Spleen (tissue), 7 donors: Measurements from ENCODE around the gene ISG20L2.

ENCODE experiments used
- POLR2A ChIP-seq, 3 donors: fragments of 450-650 bp; IDR thresholded peaks; one replicate each; pipeline ENCODE4 v1.5.1; 2017; ENCODE audit warnings: antibody characterized with exemption in 3 of 3, mild to moderate bottlenecking in 1 of 3
- POLR2AphosphoS5 ChIP-seq, 3 donors: sonication (generic); formaldehyde crosslinking; IDR thresholded peaks; one replicate each; pipeline ENCODE4 v1.5.1; 2017; ENCODE audit warnings: antibody characterized with exemption in 3 of 3
- TF ChIP-seq, protein P1 (sequence below), 11 experiments: fragments of 200-600 bp in 7 of 11; fragments of 450-650 bp in 4 of 11; sonication (generic) in 4 of 11; IDR thresholded peaks in 8 of 11; conservative IDR thresholded peaks in 3 of 11; 1 replicate in 7 of 11; 2 replicates in 4 of 11; pipeline versions ENCODE4 v1.4.0 to v1.8.0; 2016 to 2021; ENCODE audit warnings: antibody characterized with exemption in 11 of 11, inconsistent platforms in 4 of 11, mild to moderate bottlenecking in 1 of 11
- donor health status: DM: no; HTN: no; CAD: no; lungs with moderate emphysema.
- donor health status: DM: no; HTN: no; CAD: no.
- donor health status: DM: no; HTN: no; CAD: no.

- TF ChIP-seq, protein P1, sequence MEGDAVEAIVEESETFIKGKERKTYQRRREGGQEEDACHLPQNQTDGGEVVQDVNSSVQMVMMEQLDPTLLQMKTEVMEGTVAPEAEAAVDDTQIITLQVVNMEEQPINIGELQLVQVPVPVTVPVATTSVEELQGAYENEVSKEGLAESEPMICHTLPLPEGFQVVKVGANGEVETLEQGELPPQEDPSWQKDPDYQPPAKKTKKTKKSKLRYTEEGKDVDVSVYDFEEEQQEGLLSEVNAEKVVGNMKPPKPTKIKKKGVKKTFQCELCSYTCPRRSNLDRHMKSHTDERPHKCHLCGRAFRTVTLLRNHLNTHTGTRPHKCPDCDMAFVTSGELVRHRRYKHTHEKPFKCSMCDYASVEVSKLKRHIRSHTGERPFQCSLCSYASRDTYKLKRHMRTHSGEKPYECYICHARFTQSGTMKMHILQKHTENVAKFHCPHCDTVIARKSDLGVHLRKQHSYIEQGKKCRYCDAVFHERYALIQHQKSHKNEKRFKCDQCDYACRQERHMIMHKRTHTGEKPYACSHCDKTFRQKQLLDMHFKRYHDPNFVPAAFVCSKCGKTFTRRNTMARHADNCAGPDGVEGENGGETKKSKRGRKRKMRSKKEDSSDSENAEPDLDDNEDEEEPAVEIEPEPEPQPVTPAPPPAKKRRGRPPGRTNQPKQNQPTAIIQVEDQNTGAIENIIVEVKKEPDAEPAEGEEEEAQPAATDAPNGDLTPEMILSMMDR (IDR thresholded peaks at IDR 0.05 in 8 of 11, conservative IDR thresholded peaks at IDR 0.05 in 3 of 11) = peak in 2 of 11 experiments; percentile 12 to 15
- TF ChIP-seq POLR2A (IDR thresholded peaks at IDR 0.05) (peak in 1 of 3 donors; percentile 80), POLR2AphosphoS5 (IDR thresholded peaks at IDR 0.05) (peak; percentile 90 to 97 (median 92))
Observed at GRCh38 chr1:156740741-156741480, 12.3 kb upstream of the ISG20L2 start, which contains the start of gene MRPL24.
